SK-N-SH (cell line): Measurements from ENCODE around the gene CLEC16A.

Experiments used
- CTCF ChIP-seq: fragments of 200-600 bp; sonication (generic); IDR thresholded peaks from 2 replicates; pipeline ENCODE4 v1.6.1; 2017; ENCODE audit warnings: antibody characterized with exemption, mild to moderate bottlenecking, moderate library complexity
- EP300 ChIP-seq, 2 experiments: IDR thresholded peaks; 2 replicates each; pipeline versions ENCODE4 v1.4.0 to v1.6.1; 2012; ENCODE audit warnings: borderline replicate concordance in 1 of 2, low read depth in 1 of 2, low read length in 1 of 2
- JUND ChIP-seq: IDR thresholded peaks from 2 replicates; pipeline ENCODE4 v1.4.0; 2012
- PBX3 ChIP-seq: IDR thresholded peaks from 2 replicates; pipeline ENCODE4; 2012
- POLR2AphosphoS5 ChIP-seq: IDR thresholded peaks from 2 replicates; pipeline ENCODE4 v1.6.1; 2012; ENCODE audit warnings: low read depth, low read length
- SIN3A ChIP-seq: IDR thresholded peaks from 2 replicates; pipeline ENCODE4 v1.6.1; 2012; ENCODE audit warnings: low read depth, mild to moderate bottlenecking, low read length, moderate library complexity, borderline replicate concordance
- TAF1 ChIP-seq: IDR thresholded peaks from 2 replicates; pipeline ENCODE4 v1.6.1; 2012; ENCODE audit warnings: low read depth, mild to moderate bottlenecking, low read length, moderate library complexity, borderline replicate concordance
- USF1 ChIP-seq: IDR thresholded peaks from 2 replicates; pipeline ENCODE4 v1.4.0; 2012; ENCODE audit warnings: low read depth, borderline replicate concordance

- TF ChIP-seq PBX3 (no peak), POLR2AphosphoS5 (no peak), CTCF (no peak), SIN3A (no peak), EP300 (IDR thresholded peaks at IDR 0.05; ENCODE audit: borderline replicate concordance in 1 of 2, low read depth in 1 of 2, low read length in 1 of 2) (no peak), USF1 (no peak), JUND (no peak), TAF1 (no peak)
Observed at GRCh38 chr16:10982465-10983150, 38.2 kb downstream of the CLEC16A start.
